Measurements from ENCODE around the gene WDR59.

GRCh38 chr16:74846714-74847113 is 138.2 kb downstream of the WDR59 start:
- TF ChIP-seq POLR2A (IDR thresholded peaks at IDR 0.05) = no peak
- no peak for TF ChIP-seq CTCF (IDR thresholded peaks at IDR 0.05)
- TF ChIP-seq EP300 (IDR thresholded peaks at IDR 0.05) = no peak

All from tibial nerve (tissue), 4 donors.